Epithelial cell of proximal tubule (primary cell): ENCODE results near the gene TMEM236. TPM values are rescaled to one million over a fixed set of nuclear protein-coding genes. Genes with fewer than 3 reads are reported as not detected.
A peak's percentile ranks its signal among the peaks of the same experiment; 100 is the strongest.

Source experiments
- DNase-seq: peaks from one replicate; pipeline ENCODE4 v3.0.0-alpha.2; 2011; ENCODE audit warnings: low read depth
- H3K4me3 ChIP-seq: 2 replicates; pipeline ENCODE4 v1.5.1; 2011; ENCODE audit warnings: low read depth, mild to moderate bottlenecking, low read length
- CTCF ChIP-seq: conservative IDR thresholded peaks from 2 replicates; pipeline ENCODE4 v1.5.1; 2012; ENCODE audit warnings: low read depth, mild to moderate bottlenecking, low read length
- total RNA-seq: library from RNA; depleted of rRNA; stranded (reverse); fragments of >200 nt; gene quantifications from 2 replicates; pipeline ENCODE4 v1.2.3, GENCODE V29; 2015

Gene TMEM236
- total RNA-seq = 0.07 and 0.17 TPM in 2 replicates

- DNase-seq = no peak
- no peak for TF ChIP-seq CTCF
- peak within 1 kb of the TSS; percentile 31 for H3K4me3 ChIP-seq
Measured at GRCh38 chr10:17751781-17752445, at the start of gene TMEM236. Gene TMEM236, plus strand, starts transcription at chr10:17752201. Its CDS starts 95 bp downstream, at chr10:17752296.

- no peak for DNase-seq
- no peak overlapping the region for H3K4me3 ChIP-seq
- TF ChIP-seq CTCF = no peak
Measured at GRCh38 chr10:17703706-17704105, 48.3 kb upstream of the TMEM236 start.

GRCh38 chr10:17708821-17709220 lies 43.2 kb upstream of the TMEM236 start:
- H3K4me3 ChIP-seq = no peak overlapping the region
- no peak for DNase-seq
- TF ChIP-seq CTCF = no peak

GRCh38 chr10:17709492-17709891 lies 42.5 kb upstream of the TMEM236 start:
- no peak for DNase-seq
- H3K4me3 ChIP-seq = no peak overlapping the region
- no peak for TF ChIP-seq CTCF

- DNase-seq = no peak
- no peak for TF ChIP-seq CTCF
- no peak overlapping the region for H3K4me3 ChIP-seq
Measured at GRCh38 chr10:17710181-17710580, 41.8 kb upstream of the TMEM236 start.

- H3K4me3 ChIP-seq = no peak overlapping the region
- no peak for DNase-seq
- TF ChIP-seq CTCF = no peak
Measured at GRCh38 chr10:17712053-17712452, 39.9 kb upstream of the TMEM236 start.
